NCI-H1694 (cell line): ENCODE results near the gene CASP1.
"Not testable (repeated sequence)": the region's sequence is repeated elsewhere in the genome, so short reads cannot be mapped to it uniquely, and the experiment has no call there.

Experiments used
- DNase-seq: peaks from one replicate; lab custom pipeline; 2025; lab: John Stamatoyannopoulos, UW

The CASP1 gene

DNA sequence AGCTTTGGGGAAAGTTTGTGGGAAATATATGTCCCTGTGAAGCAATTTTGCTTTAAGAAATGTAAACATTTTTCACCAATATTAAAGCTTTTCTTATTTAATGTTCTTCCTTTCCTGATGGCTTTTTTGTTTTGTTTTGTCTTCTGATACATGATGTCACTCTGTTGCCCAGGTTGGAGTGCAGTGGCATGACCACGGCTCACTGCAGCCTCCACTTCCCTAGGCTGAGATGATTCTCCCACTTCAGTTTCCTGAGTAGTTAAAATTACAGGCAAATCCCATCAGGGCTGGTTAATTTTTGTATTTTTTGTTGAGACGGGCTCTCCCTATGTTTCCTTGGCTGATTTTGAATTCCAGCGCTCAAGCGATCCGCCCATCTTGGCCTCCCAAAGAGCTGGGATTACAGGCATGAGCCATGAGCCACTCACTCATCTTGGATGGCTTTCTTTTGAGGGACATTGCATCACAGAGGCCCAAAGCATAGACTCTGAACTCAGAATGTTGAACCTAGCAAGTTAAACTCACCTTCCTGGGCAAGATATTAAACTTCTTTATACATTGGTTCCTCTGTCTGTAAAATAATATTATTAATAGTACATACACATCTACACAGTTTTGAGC is 10.8 kb upstream of the CASP1 start:
- no peak for DNase-seq

DNA sequence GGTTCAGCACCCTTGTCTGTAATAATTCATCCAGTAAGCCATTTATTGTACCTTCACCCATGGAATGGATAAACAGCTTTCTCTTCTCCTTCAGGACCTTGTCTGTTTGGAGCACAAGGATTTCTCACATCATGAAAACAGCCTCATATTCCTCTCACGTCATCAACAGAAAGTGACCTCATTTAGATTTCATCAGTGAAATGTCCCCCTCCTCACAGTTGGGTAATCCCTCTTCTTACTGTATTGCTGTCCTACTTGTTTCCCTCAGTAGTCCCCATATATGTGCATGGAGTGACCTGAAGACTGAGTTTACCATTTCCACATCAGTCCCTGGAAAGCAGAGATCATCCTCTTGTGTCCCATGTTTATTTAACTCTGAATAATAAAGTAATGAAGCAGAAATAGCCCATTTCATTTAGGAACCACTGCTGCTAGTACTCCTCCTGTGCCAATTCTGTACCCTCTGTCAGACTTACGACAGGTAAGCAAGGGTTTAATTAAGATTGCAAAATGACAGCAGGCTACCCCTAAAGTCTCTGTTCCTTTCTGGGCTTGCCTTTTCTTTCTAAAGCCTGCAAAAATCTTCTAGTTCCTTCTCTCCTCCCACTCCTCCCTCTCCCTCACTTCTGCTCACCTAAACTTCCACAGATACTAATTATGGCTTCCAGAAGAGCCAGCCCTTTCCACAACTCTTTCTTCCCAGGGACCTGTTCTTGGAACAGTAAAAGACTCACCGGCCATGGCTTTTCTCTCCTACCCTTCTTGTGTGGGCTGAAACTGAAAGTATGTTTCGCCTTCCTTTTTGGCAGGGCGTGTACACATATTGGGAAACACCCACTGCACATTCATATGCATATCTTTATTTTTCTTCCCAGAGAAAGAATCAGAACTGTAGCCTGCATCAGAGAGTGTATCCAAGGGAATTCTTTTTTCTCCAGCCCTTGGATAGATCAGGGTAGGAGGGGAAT is 9.9 kb upstream of the CASP1 start, which contains the start of gene CARD16:
CARD16 (minus strand) TSS at position 779 of the 968 bp plus-strand sequence; CDS start at position 741, 38 bp downstream.
- not testable (repeated sequence) for DNase-seq

GRCh38 chr11:105042178-105042577 is 7.2 kb upstream of the CASP1 start:
- DNase-seq: no peak

GRCh38 chr11:105040703-105041102 is 5.8 kb upstream of the CASP1 start:
- no peak for DNase-seq

DNA sequence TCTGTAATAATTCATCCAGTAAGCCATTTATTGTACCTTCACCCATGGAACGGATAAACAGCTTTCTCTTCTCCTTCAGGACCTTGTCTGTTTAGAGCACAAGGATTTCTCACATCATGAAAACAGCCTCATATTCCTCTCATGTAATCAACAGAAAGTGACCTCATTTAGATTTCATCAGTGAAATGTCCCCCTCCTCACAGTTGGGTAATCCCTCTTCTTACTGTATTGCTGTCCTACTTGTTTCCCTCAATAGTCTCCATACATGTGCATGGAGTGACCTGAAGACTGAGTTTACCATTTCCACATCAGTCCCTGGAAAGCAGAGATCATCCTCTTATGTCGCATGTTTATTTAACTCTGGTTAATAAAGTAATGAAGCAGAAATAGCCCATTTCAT is 556 bp downstream of the CASP1 start:
- not testable (repeated sequence) for DNase-seq

- no peak for DNase-seq
Measured at GRCh38 chr11:105033781-105034180, 1.2 kb downstream of the CASP1 start.

- DNase-seq: no peak
Measured at GRCh38 chr11:105033343-105033742, 1.6 kb downstream of the CASP1 start.

DNA sequence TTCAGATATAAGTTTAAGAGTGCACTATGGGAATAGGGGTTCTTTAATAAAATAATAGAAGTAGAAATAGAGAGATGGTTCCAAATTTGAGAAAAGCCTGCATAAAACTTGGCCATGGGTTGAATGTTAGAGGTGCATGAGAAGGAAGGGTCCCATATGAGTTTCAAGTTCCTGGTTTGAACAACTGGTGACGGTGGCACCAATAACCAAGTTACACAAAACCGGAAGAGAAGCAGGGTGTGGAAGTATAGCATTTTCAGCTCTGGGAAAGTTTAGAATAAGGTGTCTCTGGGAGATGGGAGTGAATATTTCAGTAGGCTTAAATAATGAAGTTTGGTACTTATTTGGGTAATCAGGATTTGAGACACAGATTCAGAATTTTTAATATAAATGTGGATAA is 2.4 kb downstream of the CASP1 start:
- no peak for DNase-seq

GRCh38 chr11:105027678-105028077 is 7.3 kb downstream of the CASP1 start:
- no peak for DNase-seq

GRCh38 chr11:105024394-105024793 is 10.6 kb downstream of the CASP1 start:
- DNase-seq: no peak

DNA sequence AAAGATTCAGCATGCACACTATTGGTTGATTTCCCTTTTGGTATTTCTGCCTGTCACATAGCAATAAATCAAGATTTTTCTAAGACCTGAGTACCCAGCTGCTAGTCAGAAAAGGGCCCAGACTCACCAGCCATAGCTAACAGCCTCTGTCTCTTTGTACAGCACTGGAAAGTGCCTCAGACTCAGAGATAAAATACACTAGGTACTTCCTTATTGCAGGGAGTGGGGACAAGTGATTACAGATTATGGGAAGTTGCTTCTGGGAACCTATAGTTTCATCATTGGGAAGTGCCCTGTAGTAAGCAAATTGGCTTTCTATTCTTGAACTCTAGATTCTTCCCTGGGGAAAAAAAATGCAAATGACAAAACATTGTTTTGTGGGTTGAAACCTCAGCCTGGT is 11.9 kb downstream of the CASP1 start, which contains the start of gene CASP5:
CASP5 (minus strand) TSS at position 166 of the 400 bp plus-strand sequence; CDS start at position 134, 32 bp downstream.
- DNase-seq: no peak

DNA sequence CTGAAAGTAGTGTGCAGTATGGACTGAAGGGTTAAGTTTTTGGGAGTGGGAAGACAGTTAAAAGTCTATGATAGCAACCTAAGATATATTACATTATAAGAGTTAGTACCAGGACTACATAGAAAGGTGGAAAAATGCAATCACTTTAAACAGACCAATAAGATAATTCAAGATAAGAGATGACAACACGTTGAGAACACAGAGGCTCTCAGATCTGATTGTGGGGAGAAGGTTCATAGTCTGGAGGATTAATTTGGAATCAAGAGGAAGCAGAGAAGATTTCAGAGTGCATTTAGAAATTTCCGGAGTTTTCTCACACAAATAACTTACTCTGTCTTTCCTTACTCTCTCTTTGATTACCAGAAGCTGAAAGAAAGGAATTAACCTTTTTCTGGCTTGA is 12.4 kb downstream of the CASP1 start:
- no peak for DNase-seq

GRCh38 chr11:105007463-105007862 is 27.5 kb downstream of the CASP1 start:
- no peak for DNase-seq

DNA sequence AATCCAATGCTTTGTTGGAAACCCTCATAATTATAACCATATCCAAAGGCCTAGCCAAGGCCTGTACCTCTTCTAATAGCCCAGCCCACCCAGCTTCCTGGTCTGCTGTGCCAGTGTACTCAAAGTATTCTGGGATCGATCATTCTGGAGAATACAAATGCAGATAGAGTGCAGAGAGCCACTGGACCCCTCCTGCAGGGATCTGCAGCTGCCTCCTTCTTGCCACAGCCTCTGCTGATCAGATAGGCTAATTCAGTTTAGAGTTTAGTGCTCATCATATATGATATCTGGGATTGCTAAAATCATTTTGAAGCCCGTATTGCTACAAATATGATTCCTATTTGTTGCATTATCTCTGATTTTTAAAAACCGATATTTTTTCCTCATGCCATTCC is 29.5 kb downstream of the CASP1 start:
- DNase-seq: no peak

GRCh38 chr11:105004021-105004420 is 30.9 kb downstream of the CASP1 start:
- DNase-seq: no peak

- DNase-seq: no peak
Measured at GRCh38 chr11:105003151-105003550, 31.8 kb downstream of the CASP1 start.

GRCh38 chr11:105000797-105001196 is 34.1 kb downstream of the CASP1 start:
- no peak for DNase-seq

DNA sequence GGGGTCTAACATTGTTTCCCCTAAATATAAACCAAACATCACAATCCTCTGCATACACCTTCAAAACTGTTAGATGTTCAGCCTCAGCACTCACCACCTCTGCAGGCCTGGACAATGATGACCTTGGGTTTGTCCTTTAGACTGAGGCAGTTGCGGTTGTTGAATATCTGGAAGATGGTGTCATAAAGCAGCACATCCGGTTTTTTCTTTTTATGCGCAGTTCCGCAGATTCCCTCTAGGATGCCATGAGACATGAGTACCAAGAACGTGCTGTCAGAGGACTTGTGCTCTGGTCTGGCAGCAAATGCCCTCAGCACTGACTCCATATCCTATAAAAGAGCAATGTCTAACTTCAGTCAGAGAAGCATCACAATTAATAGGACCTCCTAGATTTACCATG is 34.8 kb downstream of the CASP1 start:
- no peak for DNase-seq

DNA sequence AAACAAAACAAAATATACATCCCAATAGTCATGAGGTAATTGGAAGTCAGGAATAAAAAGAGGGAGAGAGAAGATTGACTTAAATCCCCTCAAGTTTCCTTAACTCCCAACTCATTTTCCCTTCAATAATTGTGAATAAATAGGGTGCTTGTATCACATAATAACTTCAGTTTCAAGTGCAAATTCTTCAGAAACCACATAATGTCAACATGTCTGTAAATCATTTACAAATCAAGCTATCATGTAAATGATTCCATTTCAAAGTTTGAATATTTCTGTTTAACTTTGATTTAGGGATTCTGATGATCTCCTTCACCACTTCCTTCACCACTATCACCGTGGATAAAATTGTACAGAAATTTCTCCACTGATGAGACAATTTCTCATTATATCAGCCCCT is 35.2 kb downstream of the CASP1 start:
- no peak for DNase-seq

DNA sequence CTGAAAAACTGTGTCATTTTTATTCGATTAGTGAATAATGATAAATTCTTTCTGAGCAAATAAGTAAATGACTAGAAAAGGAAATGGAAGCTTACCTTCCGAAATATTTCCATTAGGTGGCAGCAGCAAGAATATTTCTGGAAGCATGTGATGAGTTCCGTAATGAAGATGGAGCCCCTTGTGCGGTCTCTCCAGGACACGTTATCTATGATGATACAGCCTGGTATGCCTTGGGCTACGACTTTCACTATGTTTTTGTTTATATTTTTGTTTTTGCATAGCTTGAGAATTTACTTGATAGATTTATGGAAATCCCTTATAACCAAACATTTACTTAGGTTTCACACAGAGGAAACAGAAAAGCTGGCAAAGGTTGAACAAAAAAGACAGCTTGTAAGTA is 37.7 kb downstream of the CASP1 start:
- no peak for DNase-seq

- no peak for DNase-seq
Measured at GRCh38 chr11:104995001-104995408, 39.9 kb downstream of the CASP1 start.

- DNase-seq: no peak
Measured at GRCh38 chr11:104992781-104993180, 42.2 kb downstream of the CASP1 start.

- no peak for DNase-seq
Measured at GRCh38 chr11:104991994-104992393, 43.0 kb downstream of the CASP1 start.
